ENCODE results near the gene TRIM52.
"Not testable (repeated sequence)": the region's sequence is repeated elsewhere in the genome, so short reads cannot be mapped to it uniquely, and the experiment has no call there.

The TRIM52 gene

GRCh38 chr5:181281077-181281983, 20.4 kb upstream of the TRIM52 start:
- no peak for TF ChIP-seq CTCF (IDR thresholded peaks at IDR 0.05; ENCODE audit: low read depth, low read length, missing control alignments)
- no peak for DNase-seq (ENCODE audit: low read depth)

GRCh38 chr5:181280251-181280762, 19.4 kb upstream of the TRIM52 start:
- no peak for DNase-seq (ENCODE audit: low read depth)
- TF ChIP-seq CTCF (IDR thresholded peaks at IDR 0.05; ENCODE audit: low read depth, low read length, missing control alignments) = no peak
- no peak overlapping the region for H3K4me3 ChIP-seq (ENCODE audit: low read depth, low read length)

More at GRCh38 chr5:181281077-181281983, 20.4 kb upstream of the TRIM52 start:
- H3K4me3 ChIP-seq (ENCODE audit: low read depth, low read length) = no peak overlapping the region

- TF ChIP-seq CTCF (IDR thresholded peaks at IDR 0.05; ENCODE audit: low read depth, low read length, missing control alignments) = peak; percentile 22
- not testable (repeated sequence) for DNase-seq (ENCODE audit: low read depth); H3K4me3 ChIP-seq (ENCODE audit: low read depth, low read length)
These were observed 12.4 kb upstream of the TRIM52 start for GRCh38 chr5:181273433-181273744.

- no peak for TF ChIP-seq CTCF (IDR thresholded peaks at IDR 0.05; ENCODE audit: low read depth, low read length, missing control alignments)
These were observed 10.1 kb upstream of the TRIM52 start for GRCh38 chr5:181271081-181271480.

GRCh38 chr5:181267907-181268306, 7.0 kb upstream of the TRIM52 start:
- not testable (repeated sequence) for H3K4me3 ChIP-seq (ENCODE audit: low read depth, low read length); DNase-seq (ENCODE audit: low read depth)

More at GRCh38 chr5:181271081-181271480, 10.1 kb upstream of the TRIM52 start:
- no peak for DNase-seq (ENCODE audit: low read depth)
- no peak overlapping the region for H3K4me3 ChIP-seq (ENCODE audit: low read depth, low read length)

GRCh38 chr5:181267291-181267904, 6.5 kb upstream of the TRIM52 start:
- DNase-seq (ENCODE audit: low read depth); H3K4me3 ChIP-seq (ENCODE audit: low read depth, low read length): not testable (repeated sequence)

GRCh38 chr5:181265092-181265671, 4.2 kb upstream of the TRIM52 start:
- TF ChIP-seq CTCF (IDR thresholded peaks at IDR 0.05; ENCODE audit: low read depth, low read length, missing control alignments) = no peak
- DNase-seq (ENCODE audit: low read depth) = no peak
- no peak overlapping the region for H3K4me3 ChIP-seq (ENCODE audit: low read depth, low read length)
